Coronary artery (tissue), 2 donors: ENCODE data around the gene TSPAN10.

Experiments used
- DNase-seq: peaks from one replicate; pipeline ENCODE4 v3.0.0-alpha.2; 2017; ENCODE audit warnings: low spot score
- H3K27ac ChIP-seq, 2 donors: fragments of 200-600 bp; sonication (generic); one replicate each; pipeline ENCODE4 v1.5.1; 2016 to 2019
- H3K4me3 ChIP-seq: fragments of 200-600 bp; sonication (generic); 2 replicates; pipeline ENCODE4 v1.5.1; 2016; ENCODE audit warnings: mild to moderate bottlenecking, moderate library complexity
- CTCF ChIP-seq: fragments of 200-600 bp; sonication (generic); IDR thresholded peaks from one replicate; pipeline ENCODE4 v1.5.1; 2019; ENCODE audit warnings: antibody characterized with exemption

Gene TSPAN10

DNA sequence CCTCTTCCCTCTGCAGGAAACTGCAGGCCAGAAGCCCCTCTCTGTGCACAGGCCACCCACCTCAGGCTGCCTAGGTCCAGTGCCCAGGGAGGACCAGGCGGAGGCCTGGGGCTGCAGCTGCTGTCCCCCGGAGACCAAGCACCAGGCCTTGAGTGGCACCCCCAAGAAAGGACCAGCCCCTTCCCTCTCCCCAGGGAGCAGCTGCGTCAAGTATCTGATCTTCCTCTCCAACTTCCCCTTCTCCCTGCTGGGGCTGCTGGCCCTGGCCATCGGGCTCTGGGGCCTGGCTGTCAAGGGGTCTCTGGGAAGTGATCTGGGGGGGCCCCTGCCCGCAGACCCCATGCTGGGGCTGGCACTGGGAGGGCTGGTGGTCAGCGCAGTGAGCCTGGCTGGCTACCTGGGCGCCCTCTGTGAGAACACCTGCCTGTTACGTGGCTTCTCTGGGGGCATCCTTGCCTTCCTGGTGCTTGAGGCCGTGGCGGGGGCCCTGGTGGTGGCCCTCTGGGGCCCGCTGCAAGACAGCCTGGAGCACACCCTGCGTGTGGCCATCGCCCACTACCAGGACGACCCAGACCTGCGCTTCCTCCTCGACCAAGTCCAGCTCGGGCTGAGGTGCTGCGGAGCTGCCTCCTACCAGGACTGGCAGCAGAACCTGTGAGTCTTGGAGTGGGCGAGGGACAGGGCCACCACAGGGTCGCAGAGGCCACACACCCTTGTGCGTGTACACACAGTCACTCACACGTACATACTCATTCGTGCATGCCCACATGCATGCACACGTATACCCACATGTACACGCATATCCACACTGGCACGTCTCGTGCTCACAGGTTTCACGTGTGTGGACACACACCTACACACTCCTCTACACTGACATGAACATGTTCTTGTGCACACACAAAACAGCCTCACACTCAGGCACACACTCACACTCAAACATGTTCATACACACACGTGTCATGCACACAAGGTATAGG, 8.3 kb downstream of the TSPAN10 start:
- Histone ChIP-seq H3K4me3 (no peak overlapping the region), H3K27ac (no peak overlapping the region)
- no peak for TF ChIP-seq CTCF
- DNase-seq = no peak

GRCh38 chr17:81646869-81647600, 10.0 kb downstream of the TSPAN10 start:
- H3K27ac ChIP-seq = no peak overlapping the region
- no peak for TF ChIP-seq CTCF
- no peak overlapping the region for H3K4me3 ChIP-seq
- DNase-seq = no peak

DNA sequence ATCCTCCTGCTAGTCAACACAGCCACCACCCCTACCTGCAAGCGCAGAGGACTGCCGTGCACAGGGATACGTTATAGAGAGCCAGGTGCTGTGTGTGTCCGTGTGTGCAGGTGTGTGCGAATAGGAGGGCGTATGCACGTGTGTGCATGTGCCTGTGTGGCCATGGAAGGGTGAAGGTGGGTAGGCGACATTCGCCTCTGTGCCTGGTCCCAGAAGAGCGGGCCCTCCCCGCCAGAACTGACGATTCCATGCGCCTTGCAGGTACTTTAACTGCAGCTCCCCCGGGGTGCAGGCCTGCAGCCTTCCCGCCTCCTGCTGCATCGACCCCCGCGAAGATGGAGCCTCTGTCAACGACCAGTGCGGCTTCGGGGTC, 10.6 kb downstream of the TSPAN10 start:
- no peak for DNase-seq
- Histone ChIP-seq H3K4me3 (no peak overlapping the region), H3K27ac (no peak overlapping the region)
- TF ChIP-seq CTCF = no peak

- no peak for DNase-seq
- TF ChIP-seq CTCF = no peak
- Histone ChIP-seq H3K27ac (no peak overlapping the region), H3K4me3 (no peak overlapping the region)
These were observed 11.2 kb downstream of the TSPAN10 start for GRCh38 chr17:81648013-81648706.

DNA sequence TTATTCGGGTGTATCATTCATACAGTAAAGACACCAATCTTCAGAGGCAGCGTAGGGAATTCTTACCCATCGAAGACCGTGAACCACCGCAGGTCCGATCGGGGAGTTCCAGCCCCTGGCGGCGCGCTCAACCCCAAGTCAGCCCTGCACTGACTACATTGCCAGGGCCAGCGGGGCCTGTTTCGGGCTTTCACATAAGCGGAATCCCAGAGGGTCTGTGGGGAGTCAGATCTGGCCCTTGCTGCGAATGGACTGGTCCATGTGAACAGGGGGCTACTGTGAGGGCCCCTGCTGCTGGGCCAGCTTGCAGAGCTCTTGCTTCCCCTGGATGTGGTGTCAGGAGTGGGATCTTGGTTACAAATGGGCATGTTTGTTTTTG, 11.7 kb downstream of the TSPAN10 start:
- no peak for DNase-seq
- Histone ChIP-seq H3K4me3 (no peak overlapping the region), H3K27ac (no peak overlapping the region)
- no peak for TF ChIP-seq CTCF

- no peak overlapping the region for H3K4me3 ChIP-seq
- TF ChIP-seq CTCF = no peak
- DNase-seq = no peak
- no peak overlapping the region for H3K27ac ChIP-seq
These were observed 14.0 kb downstream of the TSPAN10 start for GRCh38 chr17:81650951-81651350.
